Tibial nerve (tissue), 4 donors: Measurements from ENCODE around the gene ZDHHC20. TPM values are rescaled to one million over a fixed set of nuclear protein-coding genes. Genes with fewer than 3 reads are reported as not detected.

Experiments used
- DNase-seq, 2 donors: peaks; one replicate each; pipeline ENCODE4 v3.0.0-alpha.2; 2019; ENCODE audit warnings: low spot score in 2 of 2
- H3K27ac ChIP-seq, 4 donors: fragments of 200-600 bp; sonication (generic) in 3 of 4; one replicate each; pipeline ENCODE4 v1.5.1; 2017 to 2019; ENCODE audit warnings: mild to moderate bottlenecking in 1 of 4
- H3K27me3 ChIP-seq, 2 donors: fragments of 200-600 bp; sonication (generic) in 1 of 2; one replicate each; pipeline versions ENCODE4 v1.5.1 to v1.6.0; 2017 to 2019
- H3K36me3 ChIP-seq, 3 donors: fragments of 200-600 bp; sonication (generic); one replicate each; pipeline ENCODE4 v1.5.1; 2018 to 2019
- H3K4me1 ChIP-seq, 4 donors: fragments of 200-600 bp; sonication (generic) in 3 of 4; one replicate each; pipeline ENCODE4 v1.5.1; 2017 to 2019
- H3K4me3 ChIP-seq, 4 donors: fragments of 200-600 bp; sonication (generic) in 3 of 4; one replicate each; pipeline ENCODE4 v1.5.1; 2017 to 2019; ENCODE audit warnings: mild to moderate bottlenecking in 1 of 4, moderate library complexity in 1 of 4
- H3K9me3 ChIP-seq, 4 donors: fragments of 200-600 bp; sonication (generic) in 3 of 4; one replicate each; pipeline ENCODE4 v1.5.1; 2017 to 2019
- CTCF ChIP-seq, 5 experiments: fragments of 200-600 bp in 3 of 5; fragments of 450-650 bp in 2 of 5; sonication (generic) in 3 of 5; IDR thresholded peaks; one replicate each; pipeline ENCODE4 v1.5.1; 2016 to 2019; ENCODE audit warnings: antibody characterized with exemption in 5 of 5, mild to moderate bottlenecking in 3 of 5, moderate library complexity in 2 of 5
- EP300 ChIP-seq, 2 donors: sonication (generic); formaldehyde crosslinking; IDR thresholded peaks; one replicate each; pipeline ENCODE4 v1.6.1; 2017; ENCODE audit warnings: antibody characterized with exemption in 2 of 2, mild to moderate bottlenecking in 1 of 2
- POLR2A ChIP-seq, 2 donors: fragments of 450-650 bp; IDR thresholded peaks; one replicate each; pipeline ENCODE4 v1.6.1; 2017; ENCODE audit warnings: antibody characterized with exemption in 2 of 2, mild to moderate bottlenecking in 2 of 2, moderate library complexity in 2 of 2
- WGBS, 2 donors: methylation state at CpG; one replicate each; pipeline ENCODE4 v1.1.5; 2018; 5-methylcytosine and 5-hydroxymethylcytosine counted together
- total RNA-seq, 4 donors: library from RNA; depleted of rRNA; stranded (reverse); fragments of >200 nt; gene quantifications; one replicate each; pipeline ENCODE4 v1.1.0, GENCODE V29; 2016

The ZDHHC20 gene
- total RNA-seq = 10 to 100 TPM; 46.1 to 61.0 (median 55.5) TPM

DNA sequence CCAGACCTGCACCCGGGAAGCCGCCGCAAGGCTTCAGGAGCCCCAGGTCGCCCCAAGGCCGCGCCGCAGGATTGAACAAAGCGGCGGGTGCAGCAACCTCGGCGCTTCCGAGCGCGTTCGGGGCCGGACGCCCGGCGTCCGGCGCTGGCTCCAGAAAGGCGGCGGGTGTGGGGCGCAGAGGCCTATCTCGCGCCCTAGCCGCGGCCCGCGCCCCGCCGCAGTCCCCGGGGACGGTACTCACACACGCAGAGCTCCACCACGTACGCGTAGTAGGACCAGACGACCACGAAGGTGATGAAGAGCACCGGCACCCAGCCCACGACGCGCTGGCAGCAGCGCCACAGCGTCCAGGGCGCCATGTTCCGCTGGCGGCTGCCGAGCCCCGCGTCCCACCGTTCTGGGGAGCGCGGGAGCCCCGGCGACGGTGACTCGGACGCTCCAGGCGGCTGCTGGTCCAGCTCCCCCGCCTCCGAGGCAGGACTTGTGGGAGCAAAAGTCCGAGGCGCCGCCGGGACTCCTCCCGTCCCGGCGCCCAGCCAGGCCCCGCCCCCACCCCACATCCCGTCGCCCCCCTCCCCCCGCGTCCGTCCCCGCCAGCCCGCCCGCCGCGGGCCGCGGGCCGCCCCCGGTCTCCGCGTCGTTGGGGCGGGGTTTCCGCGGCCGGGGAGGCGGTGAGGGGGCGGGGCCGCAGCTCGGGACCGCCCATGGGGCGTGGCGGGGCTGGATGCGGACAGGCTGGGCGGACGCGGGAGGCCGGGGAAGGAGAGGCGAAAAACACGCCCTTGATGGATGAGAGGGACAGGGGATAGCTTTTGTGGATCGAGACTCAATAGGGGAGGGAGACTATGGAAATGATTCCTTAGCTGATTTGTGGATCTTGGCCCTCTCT lies at the start of gene ZDHHC20:
ZDHHC20 (minus strand) TSS at position 491 of the 889 bp plus-strand sequence; CDS start at position 359, 132 bp downstream.
- no peaks in the 10 kb centered on the region for H3K9me3 ChIP-seq
- H3K27ac ChIP-seq = peak within 1 kb of the TSS; percentile 74 to 97 (median 94)
- WGBS, 2 donors = 1 to 6% methylated on average over 20 to 81 of the region's 107 CpGs
- H3K36me3 ChIP-seq = no peaks in the 10 kb centered on the region
- peaks cover 0 to 17% (median 6%) of the 10 kb centered on the region in 4 donors for H3K4me1 ChIP-seq
- H3K27me3 ChIP-seq = no peaks in the 10 kb centered on the region
- peak; percentile 78 to 89 for DNase-seq
- TF ChIP-seq CTCF (IDR thresholded peaks at IDR 0.05) (peak in 1 of 5 experiments; percentile 6), POLR2A (IDR thresholded peaks at IDR 0.05) (peak; percentile 52 to 75), EP300 (IDR thresholded peaks at IDR 0.05) (peak in 1 of 2 donors; percentile 78)
- H3K4me3 ChIP-seq = peak within 1 kb of the TSS; percentile 90 to 100 (median 98)

GRCh38 chr13:21504379-21504778 lies 45.3 kb upstream of the ZDHHC20 start:
- WGBS, 2 donors = 95 to 100% methylated on average over 3 of the region's 3 CpGs
- Histone ChIP-seq H3K4me1 (no peaks in the 10 kb centered on the region), H3K4me3 (no peak overlapping the region), H3K27ac (no peak overlapping the region), H3K9me3 (no peaks in the 10 kb centered on the region), H3K36me3 (peaks cover 0 to 54% (median 0%) of the 10 kb centered on the region in 3 donors), H3K27me3 (no peaks in the 10 kb centered on the region)
- TF ChIP-seq EP300 (IDR thresholded peaks at IDR 0.05) (no peak), POLR2A (IDR thresholded peaks at IDR 0.05) (no peak)
- no peak for DNase-seq

GRCh38 chr13:21501686-21502085 lies 42.6 kb upstream of the ZDHHC20 start:
- Histone ChIP-seq H3K4me1 (no peaks in the 10 kb centered on the region), H3K4me3 (no peak overlapping the region), H3K27me3 (no peaks in the 10 kb centered on the region), H3K36me3 (peaks cover 0 to 67% (median 0%) of the 10 kb centered on the region in 3 donors), H3K9me3 (no peaks in the 10 kb centered on the region), H3K27ac (no peak overlapping the region)
- TF ChIP-seq CTCF (IDR thresholded peaks at IDR 0.05) (no peak), EP300 (IDR thresholded peaks at IDR 0.05) (no peak), POLR2A (IDR thresholded peaks at IDR 0.05) (no peak)
- DNase-seq = no peak
- 93 to 97% methylated on average over 3 of the region's 3 CpGs for WGBS, 2 donors

DNA sequence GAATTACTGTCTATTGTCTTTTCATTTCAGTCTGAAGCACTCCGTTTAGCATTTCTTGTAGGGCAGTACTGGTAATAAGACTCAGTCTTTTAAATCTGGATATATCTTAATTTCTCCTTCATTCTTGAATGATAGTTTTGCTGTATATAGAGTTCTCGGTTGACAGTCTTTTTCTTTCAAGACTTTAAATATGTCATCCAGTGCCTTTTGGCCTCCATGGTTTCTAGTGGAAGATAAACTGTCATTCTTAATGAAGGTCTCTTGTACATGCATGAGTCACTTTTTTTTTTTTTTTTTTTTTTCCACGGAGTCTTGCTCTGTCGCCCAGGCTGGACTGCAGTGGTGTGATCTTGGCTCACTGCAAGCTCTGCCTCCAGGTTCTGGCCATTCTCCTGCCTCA lies 27.2 kb upstream of the ZDHHC20 start:
- Histone ChIP-seq H3K4me1 (no peaks in the 10 kb centered on the region), H3K36me3 (peaks cover 0 to 26% (median 0%) of the 10 kb centered on the region in 3 donors), H3K9me3 (peaks cover 0 to 30% (median 2%) of the 10 kb centered on the region in 4 donors), H3K27me3 (no peaks in the 10 kb centered on the region), H3K4me3 (no peak overlapping the region), H3K27ac (no peak overlapping the region)
- WGBS, 2 donors = 96 to 99% methylated on average over 4 of the region's 4 CpGs
- DNase-seq = no peak
- TF ChIP-seq EP300 (IDR thresholded peaks at IDR 0.05) = no peak
- TF ChIP-seq POLR2A (IDR thresholded peaks at IDR 0.05) = no peak
- no peak for TF ChIP-seq CTCF (IDR thresholded peaks at IDR 0.05)

- no peak for DNase-seq
- Histone ChIP-seq H3K4me1 (peaks cover 0 to 6% (median 0%) of the 10 kb centered on the region in 4 donors), H3K27ac (no peak overlapping the region), H3K36me3 (no peaks in the 10 kb centered on the region), H3K4me3 (no peak overlapping the region), H3K9me3 (peaks cover 0 to 30% (median 2%) of the 10 kb centered on the region in 4 donors), H3K27me3 (no peaks in the 10 kb centered on the region)
- TF ChIP-seq EP300 (IDR thresholded peaks at IDR 0.05) (no peak), CTCF (IDR thresholded peaks at IDR 0.05) (no peak), POLR2A (IDR thresholded peaks at IDR 0.05) (no peak)
- WGBS, 2 donors = 92 to 93% methylated on average over 23 to 24 of the region's 24 CpGs
These were observed 24.6 kb upstream of the ZDHHC20 start for GRCh38 chr13:21483748-21484147.
